IMR-90 (cell line): ENCODE data around the gene ZDHHC3.

ENCODE experiments used
- CTCF ChIP-seq: conservative IDR thresholded peaks from 2 replicates; pipeline ENCODE4 v1.5.1; 2012; ENCODE audit warnings: mild to moderate bottlenecking, low read depth, low read length, improper control_type of control experiment
- POLR2A ChIP-seq: IDR thresholded peaks from 2 replicates; pipeline ENCODE4 v1.6.1; 2012; ENCODE audit warnings: mild to moderate bottlenecking, low read depth, low read length
- USF2 ChIP-seq: fragments of 150-350 bp; IDR thresholded peaks from 2 replicates; pipeline ENCODE4 v1.6.1; 2017; ENCODE audit warnings: mild to moderate bottlenecking, antibody characterized with exemption, low read length, low read depth

GRCh38 chr3:45012577-45012976 lies 36.6 kb upstream of the ZDHHC3 start:
- TF ChIP-seq POLR2A (no peak), USF2 (no peak), CTCF (no peak)
